Central memory CD8-positive, alpha-beta T cell (primary cell): ENCODE data around the gene GFRA3.

Experiments used
- ATAC-seq: fragments of 150-1000 bp; cut with Tn5 transposase; replicated peaks from 2 replicates; pipeline ENCODE4 v1.10.0; 2022; ENCODE audit warnings: mild to moderate bottlenecking, moderate FRiP score, moderate number of reproducible peaks; ENCODE audit not compliant: poor library complexity, severe bottlenecking; ENCODE audit errors: extremely low read depth
- DNase-seq, 2 donors: peaks; one replicate each; pipeline ENCODE4 v3.0.0; 2021; ENCODE audit warnings: low spot score in 2 of 2
- H3K27ac Mint-ChIP-seq: one replicate; pipeline ENCODE4 v1.8.0; 2022; ENCODE audit warnings: low read depth, mild to moderate bottlenecking, moderate library complexity, mixed read lengths
- H3K27me3 Mint-ChIP-seq: one replicate; pipeline ENCODE4 v1.8.0; 2022; ENCODE audit warnings: mixed read lengths
- H3K36me3 Mint-ChIP-seq: one replicate; pipeline ENCODE4 v1.8.0; 2022; ENCODE audit warnings: mild to moderate bottlenecking, moderate library complexity, mixed read lengths; ENCODE audit not compliant: insufficient read depth
- H3K4me1 Mint-ChIP-seq: one replicate; pipeline ENCODE4 v1.8.0; 2022; ENCODE audit warnings: mixed read lengths
- H3K4me3 Mint-ChIP-seq: one replicate; pipeline ENCODE4 v1.8.0; 2022; ENCODE audit warnings: mild to moderate bottlenecking, moderate library complexity, mixed read lengths
- H3K9me3 Mint-ChIP-seq: one replicate; pipeline ENCODE4 v1.8.0; 2022; ENCODE audit warnings: mixed read lengths

Gene GFRA3

GRCh38 chr5:138241688-138242571 lies 32.5 kb downstream of the GFRA3 start:
- H3K4me3 Mint-ChIP-seq, result peak overlapping the region; percentile 34
- ATAC-seq (no peak), DNase-seq (no peak)
- peaks cover 12% of the 10 kb centered on the region for H3K4me1 Mint-ChIP-seq
- no peak overlapping the region for H3K27ac Mint-ChIP-seq
- no peaks in the 10 kb centered on the region for H3K36me3 Mint-ChIP-seq
- H3K27me3 Mint-ChIP-seq, result peaks cover 58% of the 10 kb centered on the region
- no peaks in the 10 kb centered on the region for H3K9me3 Mint-ChIP-seq

- H3K4me3 Mint-ChIP-seq, result no peak overlapping the region
- ATAC-seq (no peak), DNase-seq (no peak)
- H3K27me3 Mint-ChIP-seq, result peaks cover 58% of the 10 kb centered on the region
- peaks cover 12% of the 10 kb centered on the region for H3K4me1 Mint-ChIP-seq
- no peaks in the 10 kb centered on the region for H3K9me3 Mint-ChIP-seq
- no peak overlapping the region for H3K27ac Mint-ChIP-seq
- H3K36me3 Mint-ChIP-seq, result no peaks in the 10 kb centered on the region
These were observed 33.6 kb downstream of the GFRA3 start for GRCh38 chr5:138240650-138241385.

GRCh38 chr5:138238034-138238433 lies 36.4 kb downstream of the GFRA3 start:
- no peak for DNase-seq
- H3K27me3 Mint-ChIP-seq, result peaks cover 63% of the 10 kb centered on the region
- H3K36me3 Mint-ChIP-seq, result no peaks in the 10 kb centered on the region
- no peak overlapping the region for H3K27ac Mint-ChIP-seq
- H3K4me3 Mint-ChIP-seq, result no peak overlapping the region
- peaks cover 12% of the 10 kb centered on the region for H3K4me1 Mint-ChIP-seq
- no peaks in the 10 kb centered on the region for H3K9me3 Mint-ChIP-seq
- ATAC-seq, result no peak

GRCh38 chr5:138234651-138235050 lies 39.8 kb downstream of the GFRA3 start:
- no peaks in the 10 kb centered on the region for H3K9me3 Mint-ChIP-seq
- no peaks in the 10 kb centered on the region for H3K4me1 Mint-ChIP-seq
- DNase-seq (no peak), ATAC-seq (no peak)
- H3K27ac Mint-ChIP-seq, result no peak overlapping the region
- H3K36me3 Mint-ChIP-seq, result no peaks in the 10 kb centered on the region
- H3K27me3 Mint-ChIP-seq, result peaks cover 33% of the 10 kb centered on the region
- H3K4me3 Mint-ChIP-seq, result no peak overlapping the region

- Mint-ChIP-seq H3K9me3 (no peaks in the 10 kb centered on the region), H3K27me3 (peaks cover 24% of the 10 kb centered on the region), H3K4me1 (no peaks in the 10 kb centered on the region), H3K36me3 (no peaks in the 10 kb centered on the region), H3K4me3 (no peak overlapping the region), H3K27ac (no peak overlapping the region)
- ATAC-seq (no peak), DNase-seq (no peak)
These were observed 41.1 kb downstream of the GFRA3 start for GRCh38 chr5:138233280-138233679.

- Mint-ChIP-seq H3K4me3 (no peak overlapping the region), H3K36me3 (no peaks in the 10 kb centered on the region), H3K4me1 (no peaks in the 10 kb centered on the region), H3K9me3 (no peaks in the 10 kb centered on the region), H3K27ac (no peak overlapping the region), H3K27me3 (peaks cover 27% of the 10 kb centered on the region)
- ATAC-seq (no peak), DNase-seq (no peak)
These were observed 43.3 kb downstream of the GFRA3 start for GRCh38 chr5:138230981-138231589.

- H3K4me3 Mint-ChIP-seq, result no peak overlapping the region
- no peaks in the 10 kb centered on the region for H3K36me3 Mint-ChIP-seq
- ATAC-seq (no peak), DNase-seq (no peak)
- no peaks in the 10 kb centered on the region for H3K9me3 Mint-ChIP-seq
- H3K4me1 Mint-ChIP-seq, result no peaks in the 10 kb centered on the region
- H3K27me3 Mint-ChIP-seq, result peaks cover 31% of the 10 kb centered on the region
- H3K27ac Mint-ChIP-seq, result no peak overlapping the region
These were observed 44.2 kb downstream of the GFRA3 start for GRCh38 chr5:138230261-138230660.

GRCh38 chr5:138229387-138229786 lies 45.0 kb downstream of the GFRA3 start:
- no peak for ATAC-seq
- H3K36me3 Mint-ChIP-seq, result no peaks in the 10 kb centered on the region
- H3K27me3 Mint-ChIP-seq, result peaks cover 22% of the 10 kb centered on the region
- H3K4me1 Mint-ChIP-seq, result no peaks in the 10 kb centered on the region
- H3K9me3 Mint-ChIP-seq, result no peaks in the 10 kb centered on the region
- H3K4me3 Mint-ChIP-seq, result no peak overlapping the region
- no peak for DNase-seq
- no peak overlapping the region for H3K27ac Mint-ChIP-seq

- Mint-ChIP-seq H3K27ac (no peak overlapping the region), H3K27me3 (peaks cover 24% of the 10 kb centered on the region), H3K36me3 (no peaks in the 10 kb centered on the region), H3K4me3 (no peak overlapping the region), H3K4me1 (no peaks in the 10 kb centered on the region), H3K9me3 (no peaks in the 10 kb centered on the region)
- DNase-seq, result no peak
- ATAC-seq, result no peak
These were observed 47.5 kb downstream of the GFRA3 start for GRCh38 chr5:138226910-138227309.

GRCh38 chr5:138224712-138225111 lies 49.7 kb downstream of the GFRA3 start:
- no peaks in the 10 kb centered on the region for H3K9me3 Mint-ChIP-seq
- no peak overlapping the region for H3K27ac Mint-ChIP-seq
- peaks cover 24% of the 10 kb centered on the region for H3K27me3 Mint-ChIP-seq
- no peak overlapping the region for H3K4me3 Mint-ChIP-seq
- H3K36me3 Mint-ChIP-seq, result peaks cover 2% of the 10 kb centered on the region
- DNase-seq (no peak), ATAC-seq (no peak)
- H3K4me1 Mint-ChIP-seq, result no peaks in the 10 kb centered on the region

GRCh38 chr5:138223532-138223931 lies 50.9 kb downstream of the GFRA3 start:
- Mint-ChIP-seq H3K4me3 (no peak overlapping the region), H3K36me3 (peaks cover 2% of the 10 kb centered on the region), H3K27me3 (peaks cover 32% of the 10 kb centered on the region), H3K9me3 (no peaks in the 10 kb centered on the region), H3K27ac (no peak overlapping the region), H3K4me1 (no peaks in the 10 kb centered on the region)
- DNase-seq (no peak), ATAC-seq (no peak)

GRCh38 chr5:138216799-138217198 lies 57.6 kb downstream of the GFRA3 start:
- ATAC-seq (no peak), DNase-seq (no peak)
- no peak overlapping the region for H3K4me3 Mint-ChIP-seq
- H3K4me1 Mint-ChIP-seq, result peaks cover 10% of the 10 kb centered on the region
- H3K27me3 Mint-ChIP-seq, result peaks cover 10% of the 10 kb centered on the region
- H3K36me3 Mint-ChIP-seq, result peaks cover 11% of the 10 kb centered on the region
- no peaks in the 10 kb centered on the region for H3K9me3 Mint-ChIP-seq
- no peak overlapping the region for H3K27ac Mint-ChIP-seq
